DMS114 treated with DMSO at 0.1 percent for 48 hours (cell line): ENCODE data around the gene ATXN7L1.

Experiments used
- DNase-seq: peaks from one replicate; lab custom pipeline; 2025; ENCODE audit not compliant: unreplicated experiment; lab: John Stamatoyannopoulos, UW

ATXN7L1 gene

DNA sequence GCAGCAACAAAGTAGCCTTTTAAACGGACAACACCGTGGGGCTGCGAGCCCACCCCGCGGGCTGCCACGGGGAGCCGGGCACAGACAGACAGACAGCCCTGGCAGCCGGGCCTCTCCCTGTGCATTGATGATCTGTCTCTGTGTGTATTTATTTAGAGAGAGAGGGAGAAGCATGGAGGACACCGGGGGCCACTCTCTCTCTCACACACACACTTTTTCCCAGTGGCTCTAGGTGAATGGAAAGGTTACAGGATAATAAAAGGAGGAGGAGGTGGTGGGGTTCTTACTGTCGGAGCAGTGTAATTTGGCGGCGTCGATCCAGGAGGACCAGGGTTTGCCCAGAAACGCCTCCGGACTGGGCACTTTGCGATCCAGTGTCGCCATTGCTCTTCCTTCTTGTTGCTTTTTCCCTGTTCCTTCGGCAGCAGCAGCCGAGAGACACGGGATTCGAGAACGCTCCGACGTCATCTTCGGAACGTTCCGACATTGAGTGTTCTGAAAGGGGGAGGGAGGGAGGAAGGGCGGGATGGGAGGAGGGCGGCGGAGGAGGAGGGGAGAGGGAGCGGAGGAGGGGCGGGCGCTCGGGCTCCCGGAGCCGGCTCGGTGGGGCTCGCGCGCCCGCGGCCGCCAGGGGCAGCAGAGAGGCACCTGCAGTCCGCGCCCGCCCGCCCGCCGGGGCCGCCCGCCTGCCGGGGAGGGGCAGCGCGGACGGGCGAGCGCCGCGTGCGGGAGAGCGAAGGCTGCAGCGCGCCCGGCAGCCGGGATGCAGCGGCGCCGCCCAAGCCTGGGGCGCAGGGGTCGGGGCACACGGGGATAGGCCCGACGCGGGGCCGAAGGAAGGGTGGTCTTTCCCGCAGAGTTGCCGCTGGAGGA, at the start of gene ATXN7L1:
Gene ATXN7L1 (minus strand): TSS at position 509 of the 873 bp plus-strand sequence. CDS start 41 bp downstream, at position 468.
- DNase-seq: peak; percentile 84

DNA sequence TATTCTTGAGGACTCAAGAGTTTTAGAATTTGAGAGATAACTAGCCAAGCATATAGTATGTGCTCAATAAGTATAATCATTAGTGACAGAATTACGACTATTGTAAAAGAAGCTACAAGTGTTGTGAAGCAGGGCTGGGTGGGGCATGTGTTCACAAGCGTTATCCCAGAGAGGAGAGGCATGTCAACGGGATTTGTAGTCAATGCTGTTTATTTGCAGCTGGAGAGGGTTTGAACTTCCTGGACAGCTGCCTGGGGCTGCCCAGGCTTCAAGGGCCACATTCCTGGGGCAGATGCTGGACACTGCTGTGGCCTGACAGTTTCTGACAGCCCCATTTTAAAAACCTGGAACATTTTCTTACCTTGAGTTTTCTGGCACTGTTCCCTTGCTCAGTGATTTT, 49.7 kb upstream of the ATXN7L1 start:
- no peak for DNase-seq

DNA sequence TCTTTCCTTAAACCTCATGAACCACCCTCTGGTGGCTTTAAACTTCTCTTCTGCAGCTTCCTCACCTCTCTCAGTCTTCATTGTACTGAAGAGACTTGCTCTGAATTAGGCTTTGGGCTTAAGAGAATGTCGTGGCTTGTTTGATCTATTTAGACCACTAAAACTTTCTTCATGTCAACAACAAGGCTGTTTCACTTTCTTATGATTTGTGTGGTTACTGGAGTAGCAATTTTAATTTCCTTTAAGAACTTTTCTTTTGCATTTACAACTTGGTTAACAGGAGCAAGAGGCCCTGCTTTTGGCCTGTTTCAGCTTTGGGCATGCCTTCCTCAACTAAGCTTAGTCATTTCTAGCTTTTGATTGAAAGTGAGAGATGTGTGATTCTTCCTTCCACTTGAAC, 48.5 kb upstream of the ATXN7L1 start:
- DNase-seq: no peak

GRCh38 chr7:105920766-105921165, 44.4 kb upstream of the ATXN7L1 start:
- DNase-seq: no peak

- no peak for DNase-seq
Measured at GRCh38 chr7:105917659-105918058, 41.3 kb upstream of the ATXN7L1 start.

GRCh38 chr7:105916603-105917002, 40.2 kb upstream of the ATXN7L1 start:
- no peak for DNase-seq

GRCh38 chr7:105913947-105914346, 37.5 kb upstream of the ATXN7L1 start:
- DNase-seq: no peak

DNA sequence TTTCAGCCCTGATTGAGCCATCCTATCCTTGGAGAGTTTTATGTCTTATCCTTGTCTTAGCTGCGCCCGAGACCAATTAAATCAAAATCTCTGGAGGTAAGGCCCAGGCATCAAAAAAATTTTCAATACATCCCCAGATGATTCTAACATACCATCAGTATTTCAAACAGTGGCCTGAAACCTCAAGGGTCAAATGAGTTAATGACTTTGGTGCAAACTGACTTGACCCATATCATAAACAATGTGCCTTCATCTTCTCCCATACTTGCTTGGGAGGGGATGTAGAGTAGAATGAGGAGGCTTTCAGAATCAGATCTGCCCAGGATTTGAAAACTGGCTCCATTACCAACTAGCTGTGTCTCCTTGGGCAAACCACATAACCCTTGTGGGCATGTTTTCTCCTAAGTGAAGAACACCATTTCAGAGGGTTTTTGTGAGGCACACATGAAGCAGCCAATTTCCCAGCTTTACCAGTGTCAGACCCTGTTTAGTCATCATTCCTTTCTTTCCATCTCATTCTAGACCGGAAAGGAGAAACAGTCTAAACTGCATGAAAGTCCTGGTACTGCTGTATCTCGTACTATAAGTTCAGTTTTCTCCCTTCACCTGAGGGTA, 35.7 kb upstream of the ATXN7L1 start:
- no peak for DNase-seq

GRCh38 chr7:105910172-105910571, 33.8 kb upstream of the ATXN7L1 start:
- no peak for DNase-seq

DNA sequence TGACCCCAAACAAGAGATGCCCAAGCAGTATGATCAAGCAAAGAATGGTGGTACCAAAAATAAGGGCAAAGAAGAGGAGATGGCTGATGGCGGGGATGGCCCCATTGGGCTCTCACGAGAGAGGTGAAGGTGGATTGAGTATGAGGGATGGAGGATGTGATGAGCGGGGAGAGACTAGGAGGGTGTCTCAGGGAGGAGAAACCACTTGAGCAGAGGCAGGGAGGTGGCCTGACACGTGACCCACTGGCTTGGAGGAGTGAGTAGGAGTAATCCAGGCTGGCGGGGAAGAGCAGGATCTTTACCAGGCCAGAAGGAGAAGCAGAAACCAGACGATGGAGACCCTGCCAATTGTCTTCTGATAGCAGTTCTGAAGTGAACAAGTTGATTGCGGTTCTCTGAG, 33.3 kb upstream of the ATXN7L1 start:
- no peak for DNase-seq

- DNase-seq: no peak
Measured at GRCh38 chr7:105907129-105907846, 30.9 kb upstream of the ATXN7L1 start.

DNA sequence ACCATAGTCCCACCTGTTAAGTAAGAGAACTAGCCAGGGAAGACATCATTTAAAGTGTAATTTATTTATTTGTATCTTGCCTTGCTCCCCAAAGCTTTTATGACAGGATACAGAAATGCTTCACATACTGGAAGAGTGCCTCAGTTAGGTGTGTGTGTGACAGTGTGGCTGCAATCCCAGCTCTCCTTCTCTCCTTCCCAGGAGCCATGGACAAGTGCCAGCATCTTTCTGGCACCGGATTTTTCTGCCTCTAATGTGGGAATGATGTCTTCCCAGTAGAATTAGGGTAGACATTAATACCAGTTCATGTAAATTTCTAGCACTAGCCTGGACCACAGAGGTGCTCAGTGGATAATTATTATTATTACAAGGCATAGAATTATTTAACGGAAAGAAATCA, 30.3 kb upstream of the ATXN7L1 start:
- DNase-seq: no peak

- DNase-seq: no peak
Measured at GRCh38 chr7:105905910-105906568, 29.6 kb upstream of the ATXN7L1 start.

- DNase-seq: no peak
Measured at GRCh38 chr7:105905209-105905909, 29.0 kb upstream of the ATXN7L1 start.

DNA sequence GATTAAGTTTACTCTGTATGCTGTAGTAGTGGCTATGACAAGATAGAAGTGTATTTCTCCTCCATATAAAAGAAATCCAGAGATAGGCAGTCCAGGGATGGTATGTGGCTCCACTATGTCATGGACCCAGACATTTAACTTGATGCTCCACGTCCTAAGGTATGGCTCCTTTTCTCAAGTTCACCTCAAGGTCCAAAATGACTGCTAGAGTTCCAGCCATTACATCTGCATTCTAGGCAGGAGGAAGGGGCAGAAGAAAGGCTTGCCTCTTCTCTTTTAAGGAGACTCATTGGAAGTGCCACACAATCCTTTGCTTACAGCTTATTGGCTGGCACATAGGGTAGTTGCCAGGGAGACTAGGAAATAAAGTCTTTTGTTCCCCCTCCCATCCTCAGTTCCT, 27.7 kb upstream of the ATXN7L1 start:
- no peak for DNase-seq

DNA sequence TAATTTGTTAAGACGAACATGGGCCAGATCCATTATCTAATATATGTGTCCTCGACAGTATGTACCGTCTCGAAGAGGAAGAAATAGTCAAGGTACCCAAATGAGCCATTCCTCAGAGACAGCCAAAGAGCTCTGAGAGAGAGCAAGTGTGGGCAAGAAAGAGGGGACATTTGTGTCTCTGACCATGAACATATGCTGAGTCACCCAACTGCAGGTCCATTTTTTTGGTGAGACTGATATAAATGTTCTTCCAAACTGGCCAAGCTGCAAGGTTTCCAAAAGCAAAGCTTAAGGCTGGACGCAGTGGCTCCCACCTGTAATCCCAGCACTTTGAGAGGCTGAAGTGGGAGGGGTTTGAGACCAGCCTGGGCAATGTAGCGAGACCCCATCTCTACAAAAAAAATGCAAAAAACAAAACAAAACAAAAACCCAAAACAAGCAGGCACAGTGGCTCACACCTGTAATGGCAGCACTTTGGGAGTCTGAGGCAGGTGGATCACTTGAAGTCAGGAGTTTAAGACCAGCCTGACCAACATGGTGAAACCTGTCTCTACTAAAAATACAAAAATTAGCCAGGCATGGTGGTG, 26.0 kb upstream of the ATXN7L1 start:
- no peak for DNase-seq

- no peak for DNase-seq
Measured at GRCh38 chr7:105897999-105898398, 21.6 kb upstream of the ATXN7L1 start.

GRCh38 chr7:105896407-105896911, 20.1 kb upstream of the ATXN7L1 start:
- no peak for DNase-seq

DNA sequence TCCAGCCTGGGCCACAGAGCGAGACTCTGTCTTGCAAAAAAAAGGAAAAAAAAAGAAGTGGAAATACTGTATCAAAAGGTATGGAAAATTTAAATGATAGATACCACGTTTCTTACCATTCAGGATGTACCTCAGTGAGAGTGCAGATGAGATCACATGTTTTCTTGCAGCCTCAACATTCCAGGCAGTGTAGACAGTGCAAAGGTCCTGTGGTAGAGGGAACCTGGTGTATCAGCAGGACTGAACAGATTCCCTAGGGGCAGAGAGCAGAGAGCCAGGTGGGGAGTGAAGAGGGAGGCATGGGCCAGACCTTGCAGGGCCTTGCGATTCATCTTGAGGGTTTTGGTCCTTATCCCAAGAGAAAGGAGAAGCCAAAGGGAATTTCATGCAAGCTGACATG, 17.7 kb upstream of the ATXN7L1 start:
- no peak for DNase-seq

- DNase-seq: no peak
Measured at GRCh38 chr7:105892387-105892786, 16.0 kb upstream of the ATXN7L1 start.
